NCI-H2029 (cell line): ENCODE results near the gene IQGAP2.

Experiments used
- DNase-seq: peaks from one replicate; lab custom pipeline; 2025; lab: John Stamatoyannopoulos, UW

Gene IQGAP2

DNA sequence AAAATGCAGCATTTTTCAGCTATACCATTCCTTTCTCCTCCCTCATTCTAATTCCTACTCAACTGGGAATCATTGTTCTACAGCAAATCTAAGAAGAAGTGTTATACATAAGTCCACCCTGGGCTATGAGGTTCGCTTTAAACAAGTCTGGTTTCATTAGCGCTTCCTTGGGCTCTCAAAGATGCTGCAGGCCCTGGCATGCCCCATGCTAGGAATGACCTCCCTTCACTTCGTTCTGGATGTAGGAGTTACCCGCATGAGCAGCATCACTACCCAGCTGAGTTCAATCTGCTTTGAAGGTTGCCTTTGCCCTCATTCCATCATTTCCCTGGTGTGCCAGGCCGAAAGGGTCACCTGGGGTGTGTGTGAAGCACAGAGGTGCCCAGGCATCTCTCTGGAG, 348.2 kb downstream of the IQGAP2 start:
- DNase-seq: no peak

DNA sequence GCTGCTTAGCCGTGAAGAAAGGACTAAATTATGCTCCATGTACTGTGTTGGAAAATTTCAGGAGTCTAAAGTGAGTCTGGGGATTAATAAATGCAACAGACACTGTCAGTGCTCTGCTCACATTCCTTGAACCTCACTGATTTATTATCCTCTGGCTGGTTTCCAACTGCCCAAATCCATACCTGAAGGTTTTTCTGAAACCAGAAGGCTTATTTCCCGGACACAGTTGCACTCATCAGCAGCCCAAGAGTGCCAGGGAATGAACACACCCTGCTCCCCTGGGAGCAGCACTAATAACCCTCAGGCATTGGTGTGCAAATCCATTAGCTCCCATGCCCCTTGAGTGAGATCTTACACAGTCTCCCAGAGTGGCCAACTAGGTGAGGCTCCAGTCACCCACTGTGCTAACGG, 351.6 kb downstream of the IQGAP2 start:
- no peak for DNase-seq

DNA sequence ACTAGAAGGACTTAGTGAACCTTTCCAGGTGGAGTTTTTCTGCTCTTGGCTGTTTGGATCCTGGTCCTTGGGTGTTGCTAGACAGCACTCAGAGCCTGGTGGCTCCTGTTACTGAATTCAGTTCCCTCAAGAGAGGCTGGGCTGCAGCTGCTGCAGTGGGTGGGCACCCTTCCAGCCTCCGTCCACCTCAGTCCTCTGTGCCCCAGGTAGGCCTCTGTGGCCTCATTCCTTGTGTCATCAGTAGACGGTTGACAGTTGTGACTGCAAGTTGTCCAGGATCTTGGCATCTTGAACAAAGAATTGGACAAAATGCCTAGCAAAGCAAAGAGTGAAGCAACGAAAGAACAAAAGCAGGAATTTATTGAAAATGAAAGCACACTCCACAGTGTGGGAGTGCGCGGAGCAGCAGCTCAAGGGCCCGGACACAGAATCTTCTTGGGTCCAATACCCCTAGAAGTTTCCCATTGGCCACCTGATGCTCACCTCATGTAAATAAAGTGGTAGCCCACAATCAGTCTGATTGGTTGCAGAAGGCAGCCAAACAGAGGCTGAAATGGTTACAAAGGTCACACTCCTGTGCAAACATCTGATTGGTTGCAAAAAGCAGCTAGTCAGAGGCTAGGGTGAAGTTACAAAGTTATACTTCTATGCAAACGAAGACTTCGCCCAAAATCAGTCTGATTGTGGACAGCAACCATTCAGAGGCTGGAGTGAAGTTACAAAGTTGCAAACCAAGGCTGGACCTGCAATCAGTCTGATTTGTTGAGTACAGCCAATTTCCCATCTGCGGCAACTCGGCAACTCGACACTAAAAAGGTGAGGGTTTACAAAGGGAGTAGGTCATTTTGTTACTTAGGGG, 352.9 kb downstream of the IQGAP2 start:
- DNase-seq: no peak

DNA sequence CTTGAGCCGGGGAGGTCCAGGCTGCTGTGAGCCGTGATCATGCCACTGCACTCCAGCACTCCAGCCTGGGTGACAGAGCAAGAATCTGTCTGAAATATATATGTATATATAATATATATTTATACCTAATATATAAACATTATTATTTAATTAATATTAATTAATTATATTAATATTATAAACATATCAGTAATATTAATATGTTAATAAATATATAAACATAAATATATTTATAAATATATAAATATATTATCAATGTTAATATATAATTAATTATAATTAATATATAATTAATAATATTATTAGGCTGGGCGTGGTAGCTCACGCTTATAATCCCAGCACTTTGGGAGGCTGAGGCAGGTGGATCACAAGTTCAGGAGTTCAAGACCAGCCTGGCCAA, 354.0 kb downstream of the IQGAP2 start:
- no peak for DNase-seq
